H1 (cell line): ENCODE data around the gene CDC14B. TPM values are rescaled to one million over a fixed set of nuclear protein-coding genes. Genes with fewer than 3 reads are reported as not detected.

Experiments used
- CTCF ChIA-PET: fragments of 300-600 bp; sonication (Branson Sonifier 250); formaldehyde crosslinking; loops from one replicate; lab custom pipeline; 2021; ENCODE audit not compliant: partially characterized antibody; lab: Charles Lee
- POLR2A ChIA-PET: fragments of 300-600 bp; sonication (Branson Sonifier 250); formaldehyde crosslinking; loops from one replicate; lab custom pipeline; 2021; ENCODE audit warnings: inconsistent platforms; ENCODE audit not compliant: partially characterized antibody; lab: Charles Lee
- DNase-seq, 2 experiments: peaks; one replicate each; pipeline versions ENCODE4 v3.0.0 to v3.0.0-alpha.2; 2010 to 2022; ENCODE audit warnings: low spot score in 2 of 2, low read depth in 1 of 2, mixed read lengths in 1 of 2
- FAIRE-seq: peaks from 2 replicates; lab custom pipeline; 2011; peaks lifted over from hg19 to GRCh38; lab: Jason Lieb, UNC
- H2AFZ ChIP-seq: 2 replicates; pipeline ENCODE4 v1.8.1; 2012; ENCODE audit warnings: low read length, inconsistent platforms
- H2AK5ac ChIP-seq: 2 replicates; pipeline ENCODE4 v1.6.1; 2013; ENCODE audit warnings: low read depth, low read length
- H2BK120ac ChIP-seq: replicated peaks from 2 replicates; pipeline ENCODE3; 2013; ENCODE audit warnings: low read depth, low read length, inconsistent platforms
- H2BK12ac ChIP-seq: 2 replicates; pipeline ENCODE4 v1.6.1; 2013; ENCODE audit warnings: low read depth, low read length
- H2BK15ac ChIP-seq: 2 replicates; pipeline ENCODE4 v1.6.1; 2013; ENCODE audit warnings: low read length
- H2BK20ac ChIP-seq: 2 replicates; pipeline ENCODE4 v1.6.1; 2013; ENCODE audit warnings: low read length
- H2BK5ac ChIP-seq: 2 replicates; pipeline ENCODE4 v1.6.1; 2013; ENCODE audit warnings: low read depth, low read length
- H3K14ac ChIP-seq: 2 replicates; pipeline ENCODE4 v1.6.1; 2013; ENCODE audit warnings: inconsistent platforms; ENCODE audit not compliant: insufficient read length
- H3K18ac ChIP-seq: 2 replicates; pipeline ENCODE4 v1.6.1; 2013; ENCODE audit warnings: low read length; ENCODE audit errors: extremely low read depth
- H3K23ac ChIP-seq: 2 replicates; pipeline ENCODE4 v1.6.1; 2013; ENCODE audit warnings: inconsistent platforms; ENCODE audit not compliant: insufficient read length
- H3K23me2 ChIP-seq: 2 replicates; pipeline ENCODE4 v1.6.1; 2013; ENCODE audit warnings: low read depth, low read length
- H3K27ac ChIP-seq: 2 replicates; pipeline ENCODE4 v1.6.1; 2011; ENCODE audit warnings: low read depth, low read length, inconsistent platforms
- H3K27me3 ChIP-seq, 4 experiments: replicated peaks in 1 of 4; 1 replicate in 1 of 4; 2 replicates in 3 of 4; pipeline versions ENCODE4 v1.6.1 to v1.8.1; 2011 to 2013; ENCODE audit warnings: low read length in 3 of 4, mild to moderate bottlenecking in 3 of 4, inconsistent platforms in 2 of 4, mixed read lengths in 2 of 4, moderate library complexity in 1 of 4; ENCODE audit not compliant: control insufficient read depth in 3 of 4, insufficient read depth in 3 of 4; ENCODE audit errors: extremely low read depth in 1 of 4
- H3K36me3 ChIP-seq, 4 experiments: 2 replicates each; pipeline versions ENCODE4 v1.6.1 to v1.8.1; 2011 to 2013; ENCODE audit warnings: mild to moderate bottlenecking in 4 of 4, low read length in 3 of 4, moderate library complexity in 2 of 4, control low read depth in 1 of 4, inconsistent platforms in 1 of 4; ENCODE audit not compliant: insufficient read depth in 4 of 4, control insufficient read depth in 2 of 4
- H3K4ac ChIP-seq: replicated peaks from 2 replicates; pipeline ENCODE3; 2013; ENCODE audit warnings: low read length, low read depth, mixed read lengths, inconsistent platforms; ENCODE audit not compliant: insufficient read length
- H3K4me1 ChIP-seq, 4 experiments: replicated peaks in 1 of 4; 1 replicate in 1 of 4; 2 replicates in 3 of 4; pipeline versions ENCODE4 v1.6.1 to v1.8.1; 2011 to 2013; ENCODE audit warnings: low read length in 3 of 4, inconsistent platforms in 2 of 4, mixed read lengths in 1 of 4; ENCODE audit not compliant: insufficient read depth in 4 of 4, control insufficient read depth in 3 of 4
- H3K4me2 ChIP-seq, 2 experiments: 2 replicates each; pipeline versions ENCODE4 v1.6.1 to v1.8.1; 2011 to 2013; ENCODE audit warnings: low read depth in 2 of 2, low read length in 2 of 2, control low read depth in 1 of 2, inconsistent platforms in 1 of 2, mild to moderate bottlenecking in 1 of 2; ENCODE audit not compliant: insufficient read depth in 1 of 2
- H3K4me3 ChIP-seq, 4 experiments: fragments of 200-600, 300-600 bp in 1 of 4; sonication (generic), shearing (Covaris generic), sonication (Bioruptor Twin) in 1 of 4; 2 replicates each; pipeline versions ENCODE4 v1.5.1 to v1.8.1; 2011 to 2016; ENCODE audit warnings: low read length in 4 of 4, low read depth in 3 of 4, control low read depth in 2 of 4, inconsistent platforms in 2 of 4, mild to moderate bottlenecking in 2 of 4, mixed read lengths in 1 of 4, moderate library complexity in 1 of 4; ENCODE audit not compliant: insufficient read depth in 2 of 4; ENCODE audit errors: extremely low read depth in 1 of 4
- H3K56ac ChIP-seq: replicated peaks from 2 replicates; pipeline ENCODE3; 2013; ENCODE audit warnings: low read depth, mild to moderate bottlenecking, mixed read lengths, low read length, inconsistent platforms; ENCODE audit not compliant: insufficient read length
- H3K79me1 ChIP-seq: 2 replicates; pipeline ENCODE4 v1.6.1; 2013; ENCODE audit warnings: low read depth, low read length, control low read depth
- H3K79me2 ChIP-seq, 2 experiments: 2 replicates each; pipeline versions ENCODE4 v1.6.1 to v1.8.1; 2012 to 2013; ENCODE audit warnings: low read length in 2 of 2, mild to moderate bottlenecking in 2 of 2, inconsistent platforms in 1 of 2; ENCODE audit not compliant: insufficient read depth in 2 of 2, control insufficient read depth in 1 of 2
- H3K9ac ChIP-seq, 4 experiments: replicated peaks in 1 of 4; 1 replicate in 1 of 4; 2 replicates in 3 of 4; pipeline versions ENCODE4 v1.6.1 to v1.8.1; 2011 to 2013; ENCODE audit warnings: low read depth in 3 of 4, low read length in 3 of 4, control low read depth in 2 of 4, mild to moderate bottlenecking in 2 of 4, moderate library complexity in 2 of 4, inconsistent platforms in 1 of 4; ENCODE audit errors: extremely low read depth in 1 of 4
- H3K9me3 ChIP-seq, 2 experiments: 2 replicates each; pipeline versions ENCODE4 v1.6.1 to v1.8.1; 2012 to 2013; ENCODE audit warnings: mild to moderate bottlenecking in 2 of 2, moderate library complexity in 2 of 2, control low read depth in 1 of 2, inconsistent platforms in 1 of 2, low read depth in 1 of 2, low read length in 1 of 2, mixed read lengths in 1 of 2; ENCODE audit not compliant: insufficient read depth in 2 of 2
- H4K20me1 ChIP-seq, 2 experiments: replicated peaks in 1 of 2; 2 replicates each; pipeline versions ENCODE3 to v1.8.1; 2011 to 2013; ENCODE audit warnings: inconsistent platforms in 2 of 2, low read length in 2 of 2, mild to moderate bottlenecking in 1 of 2; ENCODE audit not compliant: insufficient read depth in 2 of 2, control insufficient read depth in 1 of 2
- H4K5ac ChIP-seq: 2 replicates; pipeline ENCODE4 v1.6.1; 2013; ENCODE audit warnings: low read length, low read depth, mixed read lengths, inconsistent platforms; ENCODE audit not compliant: insufficient read length
- H4K8ac ChIP-seq: 2 replicates; pipeline ENCODE4 v1.8.0; 2013; ENCODE audit warnings: mild to moderate bottlenecking, moderate library complexity, low read length, inconsistent platforms; ENCODE audit not compliant: insufficient read depth; ENCODE audit errors: extremely low read depth
- H4K91ac ChIP-seq: replicated peaks from 2 replicates; pipeline ENCODE3; 2013; ENCODE audit warnings: low read length, mixed read lengths, inconsistent platforms; ENCODE audit not compliant: insufficient read length
- POLR2A ChIP-seq, 2 experiments: IDR thresholded peaks; 1 replicate in 1 of 2; 2 replicates in 1 of 2; pipeline ENCODE4 v1.6.1; 2011; ENCODE audit warnings: low read depth in 2 of 2, low read length in 2 of 2, mild to moderate bottlenecking in 2 of 2; ENCODE audit errors: control extremely low read depth in 1 of 2
- POLR2AphosphoS5 ChIP-seq: IDR thresholded peaks from 2 replicates; pipeline ENCODE4 v1.6.1; 2011; ENCODE audit warnings: low read depth, low read length
- SIN3A ChIP-seq, 2 experiments: IDR thresholded peaks in 1 of 2; conservative IDR thresholded peaks in 1 of 2; 2 replicates each; pipeline ENCODE4 v1.6.1; 2011 to 2012; ENCODE audit warnings: low read length in 2 of 2, improper control_type of control experiment in 1 of 2, low read depth in 1 of 2, mild to moderate bottlenecking in 1 of 2
- TAF1 ChIP-seq: IDR thresholded peaks from 2 replicates; pipeline ENCODE4 v1.6.1; 2011; ENCODE audit warnings: mild to moderate bottlenecking, low read depth, low read length
- WGBS, 2 experiments: shearing (Covaris generic) in 1 of 2; methylation state at CpG; one replicate each; pipeline versions ENCODE4 v1.1.6 to v1.1.7; 2013 to 2015; ENCODE audit warnings: low lambda C conversion rate in 2 of 2, mixed read lengths in 2 of 2, inconsistent platforms in 1 of 2, low coverage in 1 of 2, missing lambda C conversion rate in 1 of 2; ENCODE audit not compliant: insufficient replicate concordance in 2 of 2, insufficient coverage in 1 of 2, insufficient read length in 1 of 2; ENCODE audit errors: extremely low coverage in 1 of 2, missing lambda C conversion rate in 1 of 2; 5-methylcytosine and 5-hydroxymethylcytosine counted together
- polyA plus RNA-seq, 7 experiments: library from polyadenylated mRNA; depleted of rRNA in 3 of 7; stranded (reverse) in 5 of 7; unstranded in 2 of 7; fragments of >200 nt in 5 of 7; fragments of 200-250 nt in 2 of 7; gene quantifications; 1 replicate in 5 of 7; 2 replicates in 1 of 7; 4 replicates in 1 of 7; pipeline versions ENCODE4 v1.2.1 to v1.2.3, GENCODE V29; 2011 to 2013; ENCODE audit warnings: missing spikeins in 2 of 7, mixed read lengths in 2 of 7
- total RNA-seq: library from RNA; stranded (reverse); fragmentation: NEBNext Ultra II Directional; extraction: Animal tissue kit (Norgen Biotek cat#: 25700); gene quantifications from 2 replicates; pipeline ENCODE4 v1.2.1, GENCODE V29; 2021

CDC14B gene
- total and polyA plus RNA-seq, 2 of the 8 experiments (the other 6 are each of a cell fraction or from before 2014, with no cell fraction given) = 17.2 to 44.6 TPM

- no peak overlapping the region for H3K4ac ChIP-seq
- no peak for DNase-seq
- CTCF ChIA-PET = interaction anchor here (0.6 to 1.8 kb wide), 5 partner anchors 14 to 203 kb away, joined by 3 to 7 read pairs (median 3); no protein-coding TSS in a partner anchor
Measured at GRCh38 chr9:96462541-96462940, 157.1 kb downstream of the CDC14B start.

More at GRCh38 chr9:96462541-96462940, 157.1 kb downstream of the CDC14B start:
- Histone ChIP-seq H2AK5ac (no peak overlapping the region), H4K20me1 (no peaks in the 10 kb centered on the region), H3K27ac (no peak overlapping the region), H3K56ac (no peak overlapping the region), H3K9me3 (no peaks in the 10 kb centered on the region), H2BK5ac (peak overlapping the region; percentile 10; the same call in 1 of the 2 replicates), H3K36me3 (peaks cover 0 to 22% (median 4%) of the 10 kb centered on the region in 4 experiments; a peak in 5 of 8 replicates), H2BK15ac (no peak overlapping the region), H2AFZ (no peak overlapping the region), H3K9ac (no peak overlapping the region), H3K18ac (no peak overlapping the region; the same call in 1 of the 2 replicates), H2BK20ac (no peak overlapping the region), H2BK12ac (no peak overlapping the region), H4K5ac (no peak overlapping the region), H3K4me2 (peak overlapping the region; percentile 28 to 29; a peak in 2 of 4 replicates), H4K8ac (no peak overlapping the region), H4K91ac (no peak overlapping the region), H3K4me3 (no peak overlapping the region), H3K27me3 (no peaks in the 10 kb centered on the region), H3K79me2 (no peaks in the 10 kb centered on the region), H3K23ac (no peak overlapping the region), H2BK120ac (no peak overlapping the region), H3K14ac (no peak overlapping the region), H3K23me2 (no peaks in the 10 kb centered on the region), H3K79me1 (no peaks in the 10 kb centered on the region), H3K4me1 (peaks cover 4 to 9% (median 8%) of the 10 kb centered on the region in 4 experiments; a peak in 5 of 7 replicates)
- TF ChIP-seq POLR2AphosphoS5 (0 out of 2 replicates have a peak, but pooled peaks have one; percentile 26), POLR2A (IDR thresholded peaks at IDR 0.05; ENCODE audit: control extremely low read depth in 1 of 2, low read depth in 2 of 2, low read length in 2 of 2) (peak in 1 of 2 experiments; percentile 26; a peak in 1 of 3 replicates), TAF1 (peak; percentile 41), SIN3A (conservative IDR thresholded peaks at IDR 0.05 in 1 of 2, IDR thresholded peaks at IDR 0.05 in 1 of 2; ENCODE audit: low read depth in 1 of 2, low read length in 2 of 2) (no peak)
- WGBS, 2 experiments = 39% methylated on average over 5 of the region's 6 CpGs; no CpG with 5 or more reads in 1 of the 2 experiments
- FAIRE-seq = no peak
- POLR2A ChIA-PET = interaction anchor here (1.8 kb wide), 1 partner anchor 10 kb away, joined by 9 read pairs; no protein-coding TSS in a partner anchor
